Natural killer cell (primary cell): ENCODE data around the gene HMX1. TPM values are rescaled to one million over a fixed set of nuclear protein-coding genes. Genes with fewer than 3 reads are reported as not detected.

Experiments used
- ATAC-seq, 3 donors: fragments of 150-1000 bp in 2 of 3; fragments of 200-7000 bp in 1 of 3; cut with Tn5 transposase; 1 replicate in 1 of 3; 2 replicates in 2 of 3; pipeline ENCODE4 v1.10.0; 2021; ENCODE audit warnings: mild to moderate bottlenecking in 2 of 3, moderate library complexity in 2 of 3
- DNase-seq, 2 donors: peaks; one replicate each; pipeline versions ENCODE4 v3.0.0 to v3.0.0-alpha.2; 2013 to 2021; ENCODE audit warnings: mixed read lengths in 1 of 2
- H3K27ac ChIP-seq: one replicate; pipeline ENCODE4 v1.5.1; 2013; ENCODE audit warnings: mild to moderate bottlenecking, low read length
- H3K27me3 ChIP-seq: one replicate; pipeline ENCODE4 v1.6.1; 2013; ENCODE audit warnings: low read length; ENCODE audit not compliant: control insufficient read depth, insufficient read depth
- H3K36me3 ChIP-seq: one replicate; pipeline ENCODE4 v1.6.1; 2013; ENCODE audit warnings: low read length; ENCODE audit not compliant: control insufficient read depth, insufficient read depth
- H3K4me1 ChIP-seq: one replicate; pipeline ENCODE4 v1.6.1; 2013; ENCODE audit warnings: low read length; ENCODE audit not compliant: control insufficient read depth, insufficient read depth
- H3K4me3 ChIP-seq: one replicate; pipeline ENCODE4 v1.5.1; 2013; ENCODE audit warnings: low read length
- H3K9me3 ChIP-seq: one replicate; pipeline ENCODE4 v1.6.1; 2013; ENCODE audit warnings: low read length; ENCODE audit not compliant: control insufficient read depth, insufficient read depth
- H3K27ac Mint-ChIP-seq, 2 donors: one replicate each; pipeline ENCODE4 v1.8.0; 2022; ENCODE audit warnings: mild to moderate bottlenecking in 2 of 2, mixed read lengths in 2 of 2, moderate library complexity in 1 of 2
- H3K27me3 Mint-ChIP-seq, 2 donors: one replicate each; pipeline ENCODE4 v1.8.0; 2022; ENCODE audit warnings: low read depth in 2 of 2, mixed read lengths in 2 of 2
- H3K36me3 Mint-ChIP-seq: one replicate; pipeline ENCODE4 v1.8.0; 2022; ENCODE audit warnings: mixed read lengths
- H3K4me1 Mint-ChIP-seq, 2 donors: one replicate each; pipeline ENCODE4 v1.8.0; 2022; ENCODE audit warnings: mixed read lengths in 2 of 2
- H3K4me3 Mint-ChIP-seq: one replicate; pipeline ENCODE4 v1.8.0; 2022; ENCODE audit warnings: mild to moderate bottlenecking, moderate library complexity, mixed read lengths
- H3K9me3 Mint-ChIP-seq, 2 donors: one replicate each; pipeline ENCODE4 v1.8.0; 2022; ENCODE audit warnings: mixed read lengths in 2 of 2
- WGBS: methylation state at CpG from one replicate; pipeline ENCODE4 v1.1.7; 2013; ENCODE audit warnings: missing lambda C conversion rate; ENCODE audit not compliant: insufficient coverage; 5-methylcytosine and 5-hydroxymethylcytosine counted together
- intact Hi-C: fragments of 100-400 bp; cut with micrococcal nuclease; formaldehyde crosslinking; loops from one replicate; pipeline ENCODE4 v1.14.2; 2022
- total RNA-seq, 4 donors: library from RNA; stranded (reverse); fragments of 120-200 nt in 1 of 4; gene quantifications; one replicate each; pipeline versions ENCODE4 v1.2.3 to v1.2.4, GENCODE V29; 2013 to 2022
- TF ChIP-seq, protein P1 (sequence below): fragments of 200-600 bp; IDR thresholded peaks from one replicate; pipeline ENCODE4 v1.8.0; 2022; ENCODE audit warnings: antibody characterized with exemption

Gene HMX1
- total RNA-seq, 3 donors from 2014 or later (not counting 1 experiment from before 2014, with no cell fraction given): not detected

DNA sequence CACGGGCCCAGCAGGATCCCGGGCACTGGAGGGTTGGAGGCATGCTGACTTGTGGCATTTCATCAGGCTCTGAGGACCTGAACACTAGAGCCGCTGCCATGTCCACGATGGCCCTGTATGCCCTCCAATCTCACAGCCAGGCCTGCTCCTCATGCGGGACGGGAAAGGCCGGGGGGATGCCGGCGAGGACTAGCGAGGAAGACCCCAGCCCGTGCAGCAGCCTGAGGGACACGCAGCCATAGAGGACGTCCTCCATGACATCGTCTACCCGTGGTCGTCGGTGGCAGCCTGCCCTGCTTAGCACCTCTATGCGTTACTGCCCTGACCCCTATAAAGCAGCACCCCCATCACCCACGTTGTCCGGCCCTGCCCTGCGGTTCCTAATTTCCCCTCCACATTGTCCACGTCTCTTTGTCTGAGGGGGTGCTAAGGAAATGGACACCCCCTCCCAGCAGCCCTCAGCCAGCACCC is 32.6 kb downstream of the HMX1 start:
- H3K36me3 ChIP-seq: no peaks in the 10 kb centered on the region
- H3K27ac ChIP-seq: no peak overlapping the region
- Mint-ChIP-seq H3K27me3 (peaks cover 0 to 17% of the 10 kb centered on the region in 2 donors), H3K4me3 (no peak overlapping the region), H3K4me1 (no peaks in the 10 kb centered on the region), H3K27ac (no peak overlapping the region), H3K36me3 (no peaks in the 10 kb centered on the region), H3K9me3 (no peaks in the 10 kb centered on the region)
- no peaks in the 10 kb centered on the region for H3K4me1 ChIP-seq
- DNase-seq (no peak), ATAC-seq (no peak)
- WGBS: 88% methylated on average over 22 of the region's 22 CpGs
- H3K9me3 ChIP-seq: no peaks in the 10 kb centered on the region
- TF ChIP-seq, protein P1, sequence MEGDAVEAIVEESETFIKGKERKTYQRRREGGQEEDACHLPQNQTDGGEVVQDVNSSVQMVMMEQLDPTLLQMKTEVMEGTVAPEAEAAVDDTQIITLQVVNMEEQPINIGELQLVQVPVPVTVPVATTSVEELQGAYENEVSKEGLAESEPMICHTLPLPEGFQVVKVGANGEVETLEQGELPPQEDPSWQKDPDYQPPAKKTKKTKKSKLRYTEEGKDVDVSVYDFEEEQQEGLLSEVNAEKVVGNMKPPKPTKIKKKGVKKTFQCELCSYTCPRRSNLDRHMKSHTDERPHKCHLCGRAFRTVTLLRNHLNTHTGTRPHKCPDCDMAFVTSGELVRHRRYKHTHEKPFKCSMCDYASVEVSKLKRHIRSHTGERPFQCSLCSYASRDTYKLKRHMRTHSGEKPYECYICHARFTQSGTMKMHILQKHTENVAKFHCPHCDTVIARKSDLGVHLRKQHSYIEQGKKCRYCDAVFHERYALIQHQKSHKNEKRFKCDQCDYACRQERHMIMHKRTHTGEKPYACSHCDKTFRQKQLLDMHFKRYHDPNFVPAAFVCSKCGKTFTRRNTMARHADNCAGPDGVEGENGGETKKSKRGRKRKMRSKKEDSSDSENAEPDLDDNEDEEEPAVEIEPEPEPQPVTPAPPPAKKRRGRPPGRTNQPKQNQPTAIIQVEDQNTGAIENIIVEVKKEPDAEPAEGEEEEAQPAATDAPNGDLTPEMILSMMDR: no peak
- intact Hi-C loops: no loop called here
- no peaks in the 10 kb centered on the region for H3K27me3 ChIP-seq
- no peak overlapping the region for H3K4me3 ChIP-seq

DNA sequence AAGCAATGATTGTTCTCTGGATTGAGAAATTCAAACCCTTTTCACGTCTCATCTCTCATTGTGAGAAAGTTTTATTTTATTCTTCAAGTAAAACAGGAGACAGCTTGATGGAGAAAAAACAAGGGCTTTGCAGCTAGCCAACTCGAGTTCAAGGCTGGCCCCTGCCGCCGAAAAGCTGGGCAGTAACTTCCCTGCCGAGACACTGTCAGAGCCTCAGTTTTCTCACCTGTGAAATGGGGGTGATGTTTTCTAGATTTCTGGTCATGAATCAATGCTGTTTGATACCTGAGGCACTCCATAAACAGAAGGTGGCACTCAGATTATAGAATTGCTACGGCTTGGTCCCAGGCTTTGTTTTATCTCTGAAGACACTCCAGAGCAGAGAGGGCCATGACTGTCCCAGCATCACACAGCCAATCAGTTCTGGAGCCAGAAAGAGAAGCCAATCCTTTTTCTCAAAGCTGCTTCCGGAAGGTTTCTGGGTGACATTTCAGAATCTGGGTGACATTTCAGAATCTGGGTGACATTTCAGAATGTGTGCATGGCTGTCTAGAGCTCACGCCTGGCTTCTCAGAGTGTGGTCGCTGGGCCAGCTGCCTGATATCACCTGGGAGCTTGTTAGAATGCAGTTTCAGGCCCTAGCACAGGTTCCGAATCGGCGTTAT is 33.2 kb downstream of the HMX1 start:
- no peaks in the 10 kb centered on the region for H3K27me3 ChIP-seq
- Mint-ChIP-seq H3K4me1 (no peaks in the 10 kb centered on the region), H3K27ac (no peak overlapping the region), H3K9me3 (no peaks in the 10 kb centered on the region), H3K36me3 (no peaks in the 10 kb centered on the region), H3K4me3 (no peak overlapping the region), H3K27me3 (peaks cover 0 to 12% of the 10 kb centered on the region in 2 donors)
- no peak overlapping the region for H3K27ac ChIP-seq
- TF ChIP-seq, protein P1: no peak
- no peaks in the 10 kb centered on the region for H3K4me1 ChIP-seq
- no peaks in the 10 kb centered on the region for H3K9me3 ChIP-seq
- DNase-seq (no peak), ATAC-seq (no peak)
- 87% methylated on average over 12 of the region's 12 CpGs for WGBS
- no peak overlapping the region for H3K4me3 ChIP-seq
- H3K36me3 ChIP-seq: no peaks in the 10 kb centered on the region
- intact Hi-C loops: no loop called here

DNA sequence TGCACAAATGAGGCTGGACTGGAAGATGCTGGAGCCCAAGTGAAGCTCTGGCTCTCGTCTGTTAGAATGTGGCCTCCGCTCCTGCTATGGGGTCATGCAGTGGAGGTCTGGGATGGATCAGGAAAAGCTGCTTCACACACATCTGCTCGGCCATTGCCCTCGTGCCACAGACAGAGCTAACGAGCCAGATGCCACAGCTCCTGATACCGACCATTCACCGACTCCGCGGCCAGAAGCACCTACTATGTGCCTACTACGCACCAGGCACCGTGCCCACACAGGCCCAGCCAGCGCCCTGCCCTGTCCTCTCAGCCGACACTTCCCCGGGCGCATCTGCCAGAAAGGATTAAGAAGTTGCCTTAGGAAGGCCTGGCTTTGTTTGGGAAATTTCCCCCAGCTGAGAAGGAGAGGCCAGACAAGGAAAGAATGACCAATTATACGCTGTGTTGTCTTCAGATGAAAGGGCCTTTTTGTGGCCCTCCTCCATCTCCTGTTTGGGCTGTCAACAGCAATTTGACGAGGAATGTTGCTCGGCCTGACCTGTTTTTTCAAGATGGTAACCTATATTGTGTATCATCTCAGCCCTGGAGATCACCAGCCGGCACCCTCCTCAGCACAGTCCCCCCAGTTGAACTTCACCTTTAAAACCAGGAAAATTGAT is 34.3 kb downstream of the HMX1 start:
- Histone ChIP-seq H3K4me1 (no peaks in the 10 kb centered on the region), H3K9me3 (no peaks in the 10 kb centered on the region), H3K27ac (no peak overlapping the region), H3K27me3 (no peaks in the 10 kb centered on the region), H3K4me3 (no peak overlapping the region), H3K36me3 (no peaks in the 10 kb centered on the region)
- ATAC-seq: no peak
- Mint-ChIP-seq H3K9me3 (no peaks in the 10 kb centered on the region), H3K27me3 (peaks cover 0 to 8% of the 10 kb centered on the region in 2 donors), H3K27ac (no peak overlapping the region), H3K4me1 (no peaks in the 10 kb centered on the region), H3K36me3 (no peaks in the 10 kb centered on the region), H3K4me3 (no peak overlapping the region)
- TF ChIP-seq, protein P1: no peak
- 91% methylated on average over 19 of the region's 19 CpGs for WGBS
- intact Hi-C loops: no loop called here
- DNase-seq: no peak
